ENCODE measurements around the gene HCN4.

The HCN4 gene

GRCh38 chr15:73373221-73373620 is 4.5 kb upstream of the HCN4 start:
- no peaks in the 10 kb centered on the region for H3K36me3 ChIP-seq (ENCODE audit: insufficient read depth, low read length)
- no peaks in the 10 kb centered on the region for H3K27me3 ChIP-seq (ENCODE audit: insufficient read depth, low read length, poor library complexity, severe bottlenecking)
- no peaks in the 10 kb centered on the region for H3F3A ChIP-seq (ENCODE audit: low read depth)
- H3K4me2 ChIP-seq (ENCODE audit: low read depth, low read length, poor library complexity, severe bottlenecking) = no peak overlapping the region
- H2AFZ ChIP-seq (ENCODE audit: low read length) = no peak overlapping the region
- no peak overlapping the region for H3K4me3 ChIP-seq (ENCODE audit: low read length, poor library complexity, severe bottlenecking)
- H4K20me1 ChIP-seq (ENCODE audit: insufficient read depth, low read length, poor library complexity, severe bottlenecking) = no peaks in the 10 kb centered on the region
- H3K79me2 ChIP-seq (ENCODE audit: insufficient read depth, low read length) = no peaks in the 10 kb centered on the region
- H3K9ac ChIP-seq (ENCODE audit: low read depth, low read length, poor library complexity, severe bottlenecking) = no peak overlapping the region
- TF ChIP-seq CTCF (conservative IDR thresholded peaks at IDR 0.05; ENCODE audit: low read length) (no peak), EZH2phosphoT487 (IDR thresholded peaks at IDR 0.05; ENCODE audit: borderline replicate concordance) (no peak)
- no peaks in the 10 kb centered on the region for H3K9me2 ChIP-seq (replicated peaks; ENCODE audit: low read depth, low read length)
- H3K9me3 ChIP-seq (ENCODE audit: insufficient read depth, low read depth, low read length) = no peaks in the 10 kb centered on the region
- H3K4me1 ChIP-seq (ENCODE audit: insufficient read depth, low read length, poor library complexity, severe bottlenecking) = no peaks in the 10 kb centered on the region

- no peak overlapping the region for H2AFZ ChIP-seq (ENCODE audit: low read length)
- no peaks in the 10 kb centered on the region for H3K27me3 ChIP-seq (ENCODE audit: insufficient read depth, low read length, poor library complexity, severe bottlenecking)
- no peak overlapping the region for H3K4me3 ChIP-seq (ENCODE audit: low read length, poor library complexity, severe bottlenecking)
- no peak overlapping the region for H3K4me2 ChIP-seq (ENCODE audit: low read depth, low read length, poor library complexity, severe bottlenecking)
- no peaks in the 10 kb centered on the region for H3K4me1 ChIP-seq (ENCODE audit: insufficient read depth, low read length, poor library complexity, severe bottlenecking)
- H3K9ac ChIP-seq (ENCODE audit: low read depth, low read length, poor library complexity, severe bottlenecking) = no peak overlapping the region
- H3K79me2 ChIP-seq (ENCODE audit: insufficient read depth, low read length) = no peaks in the 10 kb centered on the region
- no peaks in the 10 kb centered on the region for H3K36me3 ChIP-seq (ENCODE audit: insufficient read depth, low read length)
- no peaks in the 10 kb centered on the region for H3F3A ChIP-seq (ENCODE audit: low read depth)
- TF ChIP-seq CTCF (conservative IDR thresholded peaks at IDR 0.05; ENCODE audit: low read length) = no peak
- no peak for TF ChIP-seq EZH2phosphoT487 (IDR thresholded peaks at IDR 0.05; ENCODE audit: borderline replicate concordance)
- H3K9me2 ChIP-seq (replicated peaks; ENCODE audit: low read depth, low read length) = no peaks in the 10 kb centered on the region
- no peaks in the 10 kb centered on the region for H4K20me1 ChIP-seq (ENCODE audit: insufficient read depth, low read length, poor library complexity, severe bottlenecking)
- H3K9me3 ChIP-seq (ENCODE audit: insufficient read depth, low read depth, low read length) = no peaks in the 10 kb centered on the region
Observed at GRCh38 chr15:73371812-73372211, 3.1 kb upstream of the HCN4 start.

- H3K4me2 ChIP-seq (ENCODE audit: low read depth, low read length, poor library complexity, severe bottlenecking) = no peak overlapping the region
- H3K4me3 ChIP-seq (ENCODE audit: low read length, poor library complexity, severe bottlenecking) = no peak overlapping the region
- H3K9ac ChIP-seq (ENCODE audit: low read depth, low read length, poor library complexity, severe bottlenecking) = no peak overlapping the region
- no peaks in the 10 kb centered on the region for H3K27me3 ChIP-seq (ENCODE audit: insufficient read depth, low read length, poor library complexity, severe bottlenecking)
- H3K4me1 ChIP-seq (ENCODE audit: insufficient read depth, low read length, poor library complexity, severe bottlenecking) = no peaks in the 10 kb centered on the region
- H2AFZ ChIP-seq (ENCODE audit: low read length) = no peak overlapping the region
- H3K79me2 ChIP-seq (ENCODE audit: insufficient read depth, low read length) = no peaks in the 10 kb centered on the region
- no peaks in the 10 kb centered on the region for H3K9me2 ChIP-seq (replicated peaks; ENCODE audit: low read depth, low read length)
- no peaks in the 10 kb centered on the region for H3K36me3 ChIP-seq (ENCODE audit: insufficient read depth, low read length)
- H4K20me1 ChIP-seq (ENCODE audit: insufficient read depth, low read length, poor library complexity, severe bottlenecking) = no peaks in the 10 kb centered on the region
- H3K9me3 ChIP-seq (ENCODE audit: insufficient read depth, low read depth, low read length) = no peaks in the 10 kb centered on the region
- no peak for TF ChIP-seq EZH2phosphoT487 (IDR thresholded peaks at IDR 0.05; ENCODE audit: borderline replicate concordance)
- no peak for TF ChIP-seq CTCF (conservative IDR thresholded peaks at IDR 0.05; ENCODE audit: low read length)
- H3F3A ChIP-seq (ENCODE audit: low read depth) = no peaks in the 10 kb centered on the region
Observed at GRCh38 chr15:73370151-73370550, 1.4 kb upstream of the HCN4 start.

All from Loucy (cell line).